Vagina (tissue), 2 donors: ENCODE data around the gene CRIP2. TPM values are rescaled to one million over a fixed set of nuclear protein-coding genes. Genes with fewer than 3 reads are reported as not detected.

Experiments used
- DNase-seq, 2 donors: peaks; one replicate each; pipeline ENCODE4 v3.0.0-alpha.2; 2017; ENCODE audit errors: extremely low spot score in 2 of 2
- H3K27ac ChIP-seq: fragments of 200-600 bp; sonication (generic); one replicate; pipeline ENCODE4 v1.5.1; 2019
- H3K27me3 ChIP-seq: fragments of 200-600 bp; sonication (generic); one replicate; pipeline ENCODE4 v1.5.1; 2019
- H3K36me3 ChIP-seq, 2 donors: fragments of 200-600 bp; sonication (generic); one replicate each; pipeline ENCODE4 v1.5.1; 2017 to 2019
- H3K4me1 ChIP-seq: fragments of 200-600 bp; sonication (generic); one replicate; pipeline ENCODE4 v1.5.1; 2019
- H3K4me3 ChIP-seq, 2 donors: fragments of 200-600 bp; sonication (generic); 1 replicate in 1 of 2; 2 replicates in 1 of 2; pipeline ENCODE4 v1.5.1; 2016 to 2019
- H3K9me3 ChIP-seq: fragments of 200-600 bp; sonication (generic); one replicate; pipeline ENCODE4 v1.5.1; 2019
- POLR2A ChIP-seq, 2 donors: fragments of 450-650 bp; IDR thresholded peaks; one replicate each; pipeline ENCODE4 v1.6.1; 2017; ENCODE audit warnings: antibody characterized with exemption in 2 of 2, mild to moderate bottlenecking in 2 of 2, moderate library complexity in 2 of 2
- POLR2AphosphoS5 ChIP-seq, 2 donors: sonication (generic); formaldehyde crosslinking; IDR thresholded peaks; one replicate each; pipeline ENCODE4 v1.9.0; 2017; ENCODE audit warnings: antibody characterized with exemption in 2 of 2, mild to moderate bottlenecking in 2 of 2, low read depth in 1 of 2; ENCODE audit not compliant: insufficient read depth in 1 of 2
- intact Hi-C: fragments of 100-400 bp; cut with DNase I; formaldehyde crosslinking; loops from one replicate; pipeline ENCODE4 v1.15.1; 2023
- total RNA-seq: library from RNA; depleted of rRNA; stranded (reverse); fragments of >200 nt; gene quantifications from one replicate; pipeline ENCODE4 v1.2.3, GENCODE V29; 2016
- TF ChIP-seq, protein P1 (sequence below), 3 experiments: fragments of 450-650 bp in 2 of 3; fragments of 200-600 bp in 1 of 3; sonication (generic) in 1 of 3; IDR thresholded peaks; one replicate each; pipeline ENCODE4 v1.5.1; 2017 to 2019; ENCODE audit warnings: antibody characterized with exemption in 3 of 3, mild to moderate bottlenecking in 2 of 3, moderate library complexity in 2 of 3

CRIP2 gene
- total RNA-seq, 1 donor from 2014 or later, result 126 TPM

DNA sequence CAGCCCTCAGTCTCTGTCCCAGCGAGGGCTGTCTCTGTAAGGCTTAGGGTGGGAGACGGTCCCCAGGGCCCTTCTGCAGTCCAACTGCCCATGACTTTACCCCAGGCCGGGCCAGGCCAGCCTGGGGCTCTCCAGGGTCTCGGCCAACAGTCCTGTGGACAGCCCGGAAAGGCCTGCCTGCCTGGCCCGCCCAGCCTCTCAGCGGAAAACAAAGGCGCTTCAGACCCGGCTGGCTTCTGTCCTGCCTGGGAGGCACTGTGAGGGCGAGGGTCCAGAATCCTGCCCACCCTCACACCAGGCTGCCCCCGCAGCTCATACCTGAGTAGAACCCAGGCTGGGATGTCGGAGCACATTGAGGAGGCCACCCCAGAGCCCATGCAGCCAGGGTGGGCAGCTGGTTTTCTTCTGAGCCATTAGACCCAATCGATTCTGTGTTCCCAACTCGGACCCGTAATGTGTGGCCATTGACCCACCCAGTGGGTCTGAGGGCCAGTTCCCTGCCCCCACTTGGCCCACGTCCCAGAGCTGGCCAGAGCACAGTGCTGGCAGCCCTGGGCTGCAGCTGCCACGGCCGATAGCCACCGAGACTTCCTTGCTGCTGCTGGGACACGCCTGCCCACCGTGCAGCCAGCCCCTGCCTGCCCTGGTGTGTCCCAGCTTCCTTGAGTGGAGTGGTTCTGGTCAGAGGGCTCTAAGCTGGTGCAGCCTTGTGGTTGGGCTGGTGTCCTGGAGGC, 1.6 kb downstream of the CRIP2 start:
- peak in 1 of 2 donors; percentile 49 for TF ChIP-seq POLR2AphosphoS5 (IDR thresholded peaks at IDR 0.05; ENCODE audit: insufficient read depth in 1 of 2, low read depth in 1 of 2)
- TF ChIP-seq, protein P1, sequence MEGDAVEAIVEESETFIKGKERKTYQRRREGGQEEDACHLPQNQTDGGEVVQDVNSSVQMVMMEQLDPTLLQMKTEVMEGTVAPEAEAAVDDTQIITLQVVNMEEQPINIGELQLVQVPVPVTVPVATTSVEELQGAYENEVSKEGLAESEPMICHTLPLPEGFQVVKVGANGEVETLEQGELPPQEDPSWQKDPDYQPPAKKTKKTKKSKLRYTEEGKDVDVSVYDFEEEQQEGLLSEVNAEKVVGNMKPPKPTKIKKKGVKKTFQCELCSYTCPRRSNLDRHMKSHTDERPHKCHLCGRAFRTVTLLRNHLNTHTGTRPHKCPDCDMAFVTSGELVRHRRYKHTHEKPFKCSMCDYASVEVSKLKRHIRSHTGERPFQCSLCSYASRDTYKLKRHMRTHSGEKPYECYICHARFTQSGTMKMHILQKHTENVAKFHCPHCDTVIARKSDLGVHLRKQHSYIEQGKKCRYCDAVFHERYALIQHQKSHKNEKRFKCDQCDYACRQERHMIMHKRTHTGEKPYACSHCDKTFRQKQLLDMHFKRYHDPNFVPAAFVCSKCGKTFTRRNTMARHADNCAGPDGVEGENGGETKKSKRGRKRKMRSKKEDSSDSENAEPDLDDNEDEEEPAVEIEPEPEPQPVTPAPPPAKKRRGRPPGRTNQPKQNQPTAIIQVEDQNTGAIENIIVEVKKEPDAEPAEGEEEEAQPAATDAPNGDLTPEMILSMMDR (IDR thresholded peaks at IDR 0.05), result no peak
- H3K27ac ChIP-seq, result peak overlapping the region; percentile 84
- peaks cover 84% of the 10 kb centered on the region for H3K4me1 ChIP-seq
- intact Hi-C loops, result no loop called here
- H3K9me3 ChIP-seq, result no peaks in the 10 kb centered on the region
- H3K27me3 ChIP-seq, result peaks cover 4% of the 10 kb centered on the region
- H3K4me3 ChIP-seq, result peak overlapping the region; percentile 69 to 93
- no peaks in the 10 kb centered on the region for H3K36me3 ChIP-seq
- no peak for DNase-seq

DNA sequence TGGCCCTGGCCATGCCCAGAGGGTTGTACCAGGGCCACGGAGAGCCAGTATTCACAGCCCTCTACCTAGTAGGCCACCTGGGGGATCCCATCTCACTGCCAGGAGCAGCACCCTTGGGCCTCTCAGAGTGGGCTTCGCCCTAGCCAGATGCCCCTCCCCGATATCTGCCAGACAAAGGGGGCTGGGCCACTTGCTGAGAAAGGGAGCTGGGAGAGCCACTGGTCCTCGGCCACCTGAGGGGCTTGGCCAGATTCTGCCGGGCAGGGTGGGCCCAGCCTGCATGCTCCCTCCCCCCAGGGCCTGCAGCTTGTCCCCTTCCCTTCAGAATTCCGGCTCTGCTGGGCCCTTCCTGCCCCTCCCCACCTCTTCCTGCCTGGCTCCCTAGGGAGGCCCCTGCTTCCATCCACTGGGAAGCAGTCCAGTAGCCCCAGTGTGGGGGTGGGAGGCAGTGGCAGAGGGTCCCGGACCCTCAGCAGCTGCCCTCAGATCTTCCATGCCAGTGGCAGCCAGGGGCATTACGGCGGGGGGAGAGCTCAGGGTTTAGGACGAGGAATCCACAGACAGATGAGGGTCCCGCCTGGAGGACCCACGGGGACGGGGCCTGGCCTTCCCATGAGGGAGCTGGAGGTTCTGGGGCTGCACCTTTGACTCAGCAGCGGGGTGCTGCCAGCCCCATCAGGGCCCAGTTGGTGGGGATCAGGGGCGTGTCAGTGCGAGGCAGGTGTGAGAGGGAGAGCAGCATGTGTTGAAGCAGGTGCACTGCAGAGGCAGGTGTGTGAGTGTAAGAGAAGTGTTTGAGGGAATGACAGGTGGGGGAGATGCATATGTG, 2.4 kb downstream of the CRIP2 start:
- Histone ChIP-seq H3K27me3 (peaks cover 4% of the 10 kb centered on the region), H3K36me3 (no peaks in the 10 kb centered on the region), H3K27ac (peak overlapping the region; percentile 84), H3K4me3 (peak overlapping the region; percentile 69 to 93), H3K9me3 (no peaks in the 10 kb centered on the region), H3K4me1 (peaks cover 84% of the 10 kb centered on the region)
- TF ChIP-seq POLR2A (IDR thresholded peaks at IDR 0.05), result no peak
- TF ChIP-seq, protein P1 (IDR thresholded peaks at IDR 0.05), result no peak
- TF ChIP-seq POLR2AphosphoS5 (IDR thresholded peaks at IDR 0.05; ENCODE audit: insufficient read depth in 1 of 2, low read depth in 1 of 2), result no peak
- no peak for DNase-seq
- intact Hi-C loops, result no loop called here

DNA sequence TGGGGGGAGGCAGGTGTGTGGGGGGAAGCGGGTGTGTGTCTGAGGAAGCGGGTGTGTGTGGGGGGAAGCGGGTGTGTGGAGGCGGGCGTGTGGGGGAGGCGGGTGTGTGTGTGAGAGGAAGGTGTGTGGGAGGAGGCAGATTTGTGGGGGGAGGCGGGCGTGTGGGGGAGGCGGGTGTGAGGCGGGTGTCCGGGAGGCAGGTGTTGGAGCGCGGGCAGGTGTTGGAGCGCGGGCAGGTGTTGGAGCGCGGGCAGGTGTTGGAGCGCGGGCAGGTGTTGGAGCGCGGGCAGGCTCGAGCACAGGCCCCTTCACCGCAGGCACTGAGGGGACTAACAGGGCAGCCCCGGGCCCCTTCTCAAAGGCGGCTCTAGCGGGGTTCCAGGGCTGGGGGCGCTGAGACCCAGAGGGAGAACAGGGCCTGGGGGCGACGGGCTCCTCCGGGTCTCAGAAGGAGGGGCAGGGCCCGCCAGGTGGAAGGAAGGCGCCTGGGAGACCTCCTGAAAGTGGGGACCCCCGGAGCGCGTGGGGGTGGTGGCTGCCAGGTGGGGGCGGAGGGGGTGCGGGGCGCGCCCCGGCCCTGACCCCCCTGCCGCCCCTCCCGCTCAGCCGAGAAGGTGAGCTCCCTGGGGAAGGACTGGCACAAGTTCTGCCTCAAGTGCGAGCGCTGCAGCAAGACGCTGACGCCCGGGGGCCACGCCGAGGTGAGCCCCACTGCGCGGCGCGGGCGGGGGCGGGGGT, 3.2 kb downstream of the CRIP2 start:
- peak overlapping the region; percentile 20 for H3K27ac ChIP-seq
- H3K9me3 ChIP-seq, result no peaks in the 10 kb centered on the region
- no peak for DNase-seq
- H3K27me3 ChIP-seq, result peaks cover 4% of the 10 kb centered on the region
- H3K36me3 ChIP-seq, result no peaks in the 10 kb centered on the region
- TF ChIP-seq POLR2A (IDR thresholded peaks at IDR 0.05) (no peak), POLR2AphosphoS5 (IDR thresholded peaks at IDR 0.05; ENCODE audit: insufficient read depth in 1 of 2, low read depth in 1 of 2) (no peak)
- TF ChIP-seq, protein P1 (IDR thresholded peaks at IDR 0.05), result no peak
- peaks cover 84% of the 10 kb centered on the region for H3K4me1 ChIP-seq
- no peak overlapping the region for H3K4me3 ChIP-seq
- intact Hi-C loops, result no loop called here

DNA sequence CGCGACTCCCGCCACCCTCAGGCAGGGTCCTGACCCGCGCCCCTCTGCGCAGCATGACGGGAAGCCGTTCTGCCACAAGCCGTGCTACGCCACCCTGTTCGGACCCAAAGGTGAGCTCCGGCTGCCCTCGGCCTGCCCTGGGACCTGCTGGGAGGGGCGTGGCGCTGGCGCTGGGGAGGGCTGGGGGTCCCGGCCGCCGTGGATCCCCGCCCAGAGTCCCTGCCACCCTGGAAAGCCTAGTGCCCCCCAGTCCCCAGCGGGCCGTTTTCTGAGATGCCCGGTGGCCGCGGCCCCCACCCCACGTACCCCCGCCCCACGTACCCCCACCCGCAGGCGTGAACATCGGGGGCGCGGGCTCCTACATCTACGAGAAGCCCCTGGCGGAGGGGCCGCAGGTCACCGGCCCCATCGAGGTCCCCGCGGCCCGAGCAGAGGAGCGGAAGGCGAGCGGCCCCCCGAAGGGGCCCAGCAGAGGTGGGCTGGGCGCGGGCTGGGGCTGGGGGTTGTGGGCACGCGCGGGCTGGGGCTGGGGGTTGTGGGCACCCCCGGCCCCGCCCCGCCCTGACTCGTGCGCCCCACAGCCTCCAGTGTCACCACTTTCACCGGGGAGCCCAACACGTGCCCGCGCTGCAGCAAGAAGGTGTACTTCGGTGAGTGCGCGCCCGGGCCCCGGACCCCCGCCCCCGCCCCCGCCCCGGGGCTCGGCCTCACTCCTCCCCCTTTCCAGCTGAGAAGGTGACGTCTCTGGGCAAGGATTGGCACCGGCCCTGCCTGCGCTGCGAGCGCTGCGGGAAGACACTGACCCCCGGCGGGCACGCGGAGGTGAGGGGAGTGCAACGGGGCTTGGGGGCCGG, 4.0 kb downstream of the CRIP2 start:
- no peak overlapping the region for H3K4me3 ChIP-seq
- H3K4me1 ChIP-seq, result peaks cover 84% of the 10 kb centered on the region

More for the DNA sequence above, 4.0 kb downstream of the CRIP2 start:
- TF ChIP-seq, protein P1 (IDR thresholded peaks at IDR 0.05), result no peak
- no peak for TF ChIP-seq POLR2A (IDR thresholded peaks at IDR 0.05)
- no peak for TF ChIP-seq POLR2AphosphoS5 (IDR thresholded peaks at IDR 0.05; ENCODE audit: insufficient read depth in 1 of 2, low read depth in 1 of 2)
- Histone ChIP-seq H3K36me3 (no peaks in the 10 kb centered on the region), H3K9me3 (no peaks in the 10 kb centered on the region), H3K27ac (peak overlapping the region; percentile 20), H3K27me3 (peaks cover 4% of the 10 kb centered on the region)
- intact Hi-C loops, result no loop called here
- DNase-seq, result no peak
